Fibroblast of peridontal ligament (primary cell): ENCODE measurements around the gene PCDHB13.
"Not testable (repeated sequence)": the region's sequence is repeated elsewhere in the genome, so short reads cannot be mapped to it uniquely, and the experiment has no call there.

Experiments used
- DNase-seq: peaks from one replicate; pipeline ENCODE4 v3.0.0-alpha.2; 2010; ENCODE audit errors: extremely low read depth

Gene PCDHB13

DNA sequence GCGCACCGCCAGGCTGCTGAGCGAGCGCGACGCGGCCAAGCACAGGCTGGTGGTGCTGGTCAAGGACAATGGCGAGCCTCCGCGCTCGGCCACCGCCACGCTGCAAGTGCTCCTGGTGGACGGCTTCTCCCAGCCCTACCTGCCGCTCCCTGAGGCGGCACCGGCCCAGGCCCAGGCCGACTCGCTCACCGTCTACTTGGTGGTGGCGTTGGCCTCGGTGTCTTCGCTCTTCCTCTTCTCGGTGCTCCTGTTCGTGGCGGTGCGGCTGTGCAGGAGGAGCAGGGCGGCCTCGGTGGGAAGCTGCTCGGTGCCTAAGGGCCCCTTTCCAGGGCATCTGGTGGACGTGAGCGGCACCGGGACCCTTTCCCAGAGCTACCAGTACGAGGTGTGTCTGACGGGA lies 12.1 kb upstream of the PCDHB13 start:
- not testable (repeated sequence) for DNase-seq

DNA sequence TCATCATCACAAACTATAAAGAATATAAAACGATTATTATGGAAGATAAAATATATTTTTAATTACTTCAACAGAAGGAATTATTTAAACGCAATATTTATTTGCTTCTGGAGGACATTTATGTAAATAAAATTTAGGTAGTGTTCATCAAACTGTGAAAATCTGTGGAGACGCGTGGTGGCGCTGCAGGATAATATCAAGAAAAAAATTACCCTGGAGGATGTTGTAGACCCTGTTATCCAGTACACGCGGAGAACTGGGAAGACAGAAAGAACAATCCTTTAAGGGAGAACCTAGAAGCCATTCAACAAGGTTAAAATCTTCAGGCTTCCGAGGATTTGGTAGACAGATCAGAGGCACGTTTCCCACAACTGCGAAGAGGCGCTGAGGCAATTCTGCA lies 5.2 kb upstream of the PCDHB13 start, which contains the start of gene PCDHB12:
PCDHB12 (plus strand) TSS at position 242 of the 400 bp plus-strand sequence. CDS start 189 bp downstream, outside the sequence.
- no peak for DNase-seq

DNA sequence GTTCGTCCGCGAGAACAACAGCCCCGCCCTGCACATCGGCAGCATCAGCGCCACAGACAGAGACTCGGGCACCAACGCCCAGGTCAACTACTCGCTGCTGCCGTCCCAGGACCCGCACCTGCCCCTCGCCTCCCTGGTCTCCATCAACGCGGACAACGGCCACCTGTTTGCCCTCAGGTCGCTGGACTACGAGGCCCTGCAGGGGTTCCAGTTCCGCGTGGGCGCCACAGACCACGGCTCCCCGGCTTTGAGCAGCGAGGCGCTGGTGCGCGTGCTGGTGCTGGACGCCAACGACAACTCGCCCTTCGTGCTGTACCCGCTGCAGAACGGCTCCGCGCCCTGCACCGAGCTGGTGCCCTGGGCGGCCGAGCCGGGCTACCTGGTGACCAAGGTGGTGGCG lies 3.4 kb upstream of the PCDHB13 start:
- not testable (repeated sequence) for DNase-seq

DNA sequence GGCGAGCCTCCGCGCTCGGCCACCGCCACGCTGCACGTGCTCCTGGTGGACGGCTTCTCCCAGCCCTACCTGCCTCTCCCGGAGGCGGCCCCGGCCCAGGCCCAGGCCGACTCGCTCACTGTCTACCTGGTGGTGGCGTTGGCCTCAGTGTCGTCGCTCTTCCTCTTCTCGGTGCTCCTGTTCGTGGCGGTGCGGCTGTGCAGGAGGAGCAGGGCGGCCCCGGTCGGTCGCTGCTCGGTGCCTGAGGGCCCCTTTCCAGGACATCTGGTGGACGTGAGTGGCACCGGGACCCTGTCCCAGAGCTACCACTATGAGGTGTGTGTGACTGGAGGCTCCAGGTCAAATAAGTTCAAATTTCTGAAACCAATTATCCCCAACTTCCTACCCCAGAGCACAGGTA lies 2.9 kb upstream of the PCDHB13 start:
- DNase-seq, result not testable (repeated sequence)

DNA sequence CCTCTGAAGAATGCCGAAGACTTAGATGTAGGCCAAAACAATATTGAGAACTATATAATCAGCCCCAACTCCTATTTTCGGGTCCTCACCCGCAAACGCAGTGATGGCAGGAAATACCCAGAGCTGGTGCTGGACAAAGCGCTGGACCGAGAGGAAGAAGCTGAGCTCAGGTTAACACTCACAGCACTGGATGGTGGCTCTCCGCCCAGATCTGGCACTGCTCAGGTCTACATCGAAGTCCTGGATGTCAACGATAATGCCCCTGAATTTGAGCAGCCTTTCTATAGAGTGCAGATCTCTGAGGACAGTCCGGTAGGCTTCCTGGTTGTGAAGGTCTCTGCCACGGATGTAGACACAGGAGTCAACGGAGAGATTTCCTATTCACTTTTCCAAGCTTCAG lies 864 bp downstream of the PCDHB13 start:
- DNase-seq, result not testable (repeated sequence)

DNA sequence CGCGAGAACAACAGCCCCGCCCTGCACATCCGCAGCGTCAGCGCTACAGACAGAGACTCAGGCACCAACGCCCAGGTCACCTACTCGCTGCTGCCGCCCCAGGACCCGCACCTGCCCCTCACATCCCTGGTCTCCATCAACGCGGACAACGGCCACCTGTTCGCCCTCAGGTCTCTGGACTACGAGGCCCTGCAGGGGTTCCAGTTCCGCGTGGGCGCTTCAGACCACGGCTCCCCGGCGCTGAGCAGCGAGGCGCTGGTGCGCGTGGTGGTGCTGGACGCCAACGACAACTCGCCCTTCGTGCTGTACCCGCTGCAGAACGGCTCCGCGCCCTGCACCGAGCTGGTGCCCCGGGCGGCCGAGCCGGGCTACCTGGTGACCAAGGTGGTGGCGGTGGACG lies 1.8 kb downstream of the PCDHB13 start:
- DNase-seq, result not testable (repeated sequence)

DNA sequence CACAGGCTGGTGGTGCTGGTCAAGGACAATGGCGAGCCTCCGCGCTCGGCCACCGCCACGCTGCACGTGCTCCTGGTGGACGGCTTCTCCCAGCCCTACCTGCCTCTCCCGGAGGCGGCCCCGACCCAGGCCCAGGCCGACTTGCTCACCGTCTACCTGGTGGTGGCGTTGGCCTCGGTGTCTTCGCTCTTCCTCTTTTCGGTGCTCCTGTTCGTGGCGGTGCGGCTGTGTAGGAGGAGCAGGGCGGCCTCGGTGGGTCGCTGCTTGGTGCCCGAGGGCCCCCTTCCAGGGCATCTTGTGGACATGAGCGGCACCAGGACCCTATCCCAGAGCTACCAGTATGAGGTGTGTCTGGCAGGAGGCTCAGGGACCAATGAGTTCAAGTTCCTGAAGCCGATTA lies 2.3 kb downstream of the PCDHB13 start:
- not testable (repeated sequence) for DNase-seq

DNA sequence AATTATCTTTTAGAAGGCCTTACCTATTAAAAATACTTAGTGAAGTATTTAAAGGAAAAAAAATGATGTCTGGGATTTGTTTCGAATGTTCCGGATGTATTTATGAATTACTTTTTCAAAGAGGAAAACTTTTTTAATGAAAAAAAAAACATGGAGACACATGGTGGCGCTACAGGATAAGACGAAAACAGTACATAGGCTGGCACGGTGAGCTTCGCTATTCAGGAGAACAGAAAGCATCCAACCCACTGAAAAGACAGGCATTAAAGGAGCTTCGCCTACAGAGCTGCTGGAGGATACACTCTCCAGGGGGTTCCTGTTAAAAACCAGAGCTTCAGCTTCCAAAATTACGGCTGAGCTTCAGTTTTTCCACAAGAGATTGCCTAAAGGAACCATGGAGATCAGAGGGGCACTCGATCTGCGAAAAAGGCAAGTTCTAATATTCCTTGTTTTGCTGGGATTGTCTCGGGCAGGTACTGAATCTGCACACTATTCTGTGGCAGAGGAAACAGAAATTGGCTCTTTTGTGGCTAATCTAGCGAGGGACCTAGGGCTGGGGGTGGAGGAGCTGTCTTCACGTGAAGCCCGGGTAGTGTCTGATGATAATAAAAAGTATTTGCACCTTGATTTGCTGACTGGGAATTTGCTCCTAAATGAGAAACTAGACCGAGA lies 9.5 kb downstream of the PCDHB13 start, which contains the start of gene PCDHB14:
PCDHB14 (plus strand) TSS at position 232 of the 672 bp plus-strand sequence; CDS start at position 395, 163 bp downstream.
- DNase-seq, result peak; percentile 45

DNA sequence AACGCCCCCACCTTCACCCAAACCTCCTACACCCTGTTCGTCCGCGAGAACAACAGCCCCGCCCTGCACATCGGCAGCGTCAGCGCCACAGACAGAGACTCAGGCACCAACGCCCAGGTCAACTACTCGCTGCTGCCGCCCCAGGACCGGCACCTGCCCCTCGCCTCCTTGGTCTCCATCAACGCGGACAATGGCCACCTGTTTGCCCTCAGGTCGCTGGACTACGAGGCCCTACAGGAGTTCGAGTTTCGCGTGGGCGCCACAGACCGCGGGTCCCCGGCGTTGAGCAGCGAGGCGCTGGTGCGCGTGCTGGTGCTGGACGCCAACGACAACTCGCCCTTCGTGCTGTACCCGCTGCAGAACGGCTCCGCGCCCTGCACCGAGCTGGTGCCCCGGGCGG lies 11.1 kb downstream of the PCDHB13 start:
- DNase-seq, result not testable (repeated sequence)

DNA sequence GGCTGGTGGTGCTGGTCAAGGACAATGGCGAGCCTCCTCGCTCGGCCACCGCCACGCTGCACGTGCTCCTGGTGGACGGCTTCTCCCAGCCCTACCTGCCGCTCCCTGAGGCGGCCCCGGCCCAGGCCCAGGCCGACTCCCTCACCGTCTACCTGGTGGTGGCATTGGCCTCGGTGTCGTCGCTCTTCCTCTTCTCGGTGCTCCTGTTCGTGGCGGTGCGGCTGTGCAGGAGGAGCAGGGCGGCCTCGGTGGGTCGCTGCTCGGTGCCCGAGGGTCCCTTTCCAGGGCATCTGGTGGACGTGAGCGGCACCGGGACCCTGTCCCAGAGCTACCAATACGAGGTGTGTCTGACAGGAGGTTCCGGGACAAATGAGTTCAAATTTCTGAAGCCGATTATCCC lies 11.7 kb downstream of the PCDHB13 start:
- not testable (repeated sequence) for DNase-seq

DNA sequence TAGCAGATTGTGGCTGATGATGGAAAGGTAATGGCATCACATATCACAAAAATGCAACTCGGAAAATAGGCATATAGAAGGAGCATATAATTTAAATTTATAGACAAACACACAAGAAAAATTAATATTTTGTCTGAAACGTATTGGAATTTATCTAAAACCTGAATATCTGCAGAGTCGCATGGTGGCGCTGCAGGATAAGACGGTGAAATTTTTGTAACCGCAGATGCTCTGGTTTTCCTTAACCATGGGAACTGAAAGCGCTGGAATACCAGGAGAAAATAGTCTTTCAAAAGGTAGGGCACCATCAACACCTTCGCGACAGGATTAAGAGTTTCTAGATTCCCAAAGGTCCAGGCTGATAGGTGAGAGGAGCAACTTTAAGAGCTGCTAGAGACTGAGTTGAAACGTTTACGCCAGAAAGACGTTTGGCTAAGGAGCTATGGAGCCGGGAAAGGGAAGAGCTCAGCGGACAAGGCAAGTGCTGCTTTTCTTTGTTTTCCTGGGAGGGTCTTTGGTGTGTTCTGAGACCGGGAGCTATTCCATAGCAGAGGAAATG lies 20.5 kb downstream of the PCDHB13 start:
- peak; percentile 7 for DNase-seq

DNA sequence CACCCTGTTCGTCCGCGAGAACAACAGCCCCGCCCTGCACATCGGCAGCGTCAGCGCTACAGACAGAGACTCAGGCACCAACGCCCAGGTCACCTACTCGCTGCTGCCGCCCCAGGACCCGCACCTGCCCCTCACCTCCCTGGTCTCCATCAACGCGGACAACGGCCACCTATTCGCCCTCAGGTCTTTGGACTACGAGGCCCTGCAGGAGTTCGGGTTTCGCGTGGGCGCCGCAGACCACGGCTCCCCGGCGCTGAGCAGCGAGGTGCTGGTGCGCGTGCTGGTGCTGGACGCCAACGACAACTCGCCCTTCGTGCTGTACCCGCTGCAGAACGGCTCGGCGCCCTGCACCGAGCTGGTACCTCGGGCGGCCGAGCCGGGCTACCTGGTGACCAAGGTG lies 22.2 kb downstream of the PCDHB13 start:
- not testable (repeated sequence) for DNase-seq

DNA sequence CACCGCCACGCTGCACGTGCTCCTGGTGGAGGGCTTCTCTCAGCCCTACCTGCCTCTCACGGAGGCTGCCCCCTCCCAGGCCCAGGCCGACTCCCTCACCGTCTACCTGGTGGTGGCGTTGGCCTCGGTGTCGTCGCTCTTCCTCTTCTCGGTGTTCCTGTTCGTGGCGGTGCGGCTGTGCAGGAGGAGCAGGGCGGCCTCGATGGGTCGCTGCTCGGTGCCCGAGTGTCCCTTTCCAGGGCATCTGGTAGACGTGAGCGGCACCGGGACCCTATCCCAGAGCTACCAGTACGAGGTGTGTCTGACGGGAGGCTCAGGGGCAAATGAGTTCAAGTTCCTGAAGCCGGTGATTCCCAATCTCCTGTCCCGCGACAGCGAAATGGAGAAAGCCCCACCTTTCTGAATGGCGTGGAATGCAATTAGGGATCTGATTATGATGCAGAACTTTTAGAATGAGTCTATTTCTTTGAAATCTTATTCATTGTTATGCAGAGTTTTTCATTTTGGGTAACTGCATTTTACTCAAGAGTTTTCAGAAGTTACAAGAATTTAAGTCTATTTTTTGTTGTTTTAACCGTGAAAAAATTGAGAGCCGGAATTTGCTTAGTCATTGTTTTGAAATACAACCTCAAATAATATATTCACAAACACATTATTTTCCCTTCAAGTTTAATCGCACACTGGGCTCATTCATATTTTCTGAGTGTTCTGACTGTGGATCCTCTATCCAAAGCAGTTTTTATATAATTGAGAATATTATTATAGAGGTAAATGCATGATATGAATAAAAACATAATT lies 23.0 kb downstream of the PCDHB13 start:
- DNase-seq, result no peak

DNA sequence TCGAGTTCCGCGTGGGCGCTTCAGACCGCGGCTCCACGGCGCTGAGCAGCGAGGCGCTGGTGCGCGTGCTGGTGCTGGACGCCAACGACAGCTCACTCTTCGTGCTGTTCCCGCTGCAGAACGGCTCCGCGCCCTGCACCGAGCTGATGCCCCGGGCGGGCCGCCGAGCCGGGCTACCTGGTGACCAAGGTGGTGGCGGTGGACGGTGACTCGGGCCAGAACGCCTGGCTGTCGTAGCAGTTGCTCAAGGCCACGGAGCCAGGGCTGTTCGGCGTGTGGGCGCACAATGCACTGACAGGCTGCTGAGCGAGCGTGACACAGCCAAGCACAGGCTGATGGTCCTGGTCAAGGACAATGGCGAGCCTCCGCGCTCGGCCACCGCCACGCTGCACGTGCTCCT lies 27.8 kb downstream of the PCDHB13 start:
- DNase-seq, result no peak

DNA sequence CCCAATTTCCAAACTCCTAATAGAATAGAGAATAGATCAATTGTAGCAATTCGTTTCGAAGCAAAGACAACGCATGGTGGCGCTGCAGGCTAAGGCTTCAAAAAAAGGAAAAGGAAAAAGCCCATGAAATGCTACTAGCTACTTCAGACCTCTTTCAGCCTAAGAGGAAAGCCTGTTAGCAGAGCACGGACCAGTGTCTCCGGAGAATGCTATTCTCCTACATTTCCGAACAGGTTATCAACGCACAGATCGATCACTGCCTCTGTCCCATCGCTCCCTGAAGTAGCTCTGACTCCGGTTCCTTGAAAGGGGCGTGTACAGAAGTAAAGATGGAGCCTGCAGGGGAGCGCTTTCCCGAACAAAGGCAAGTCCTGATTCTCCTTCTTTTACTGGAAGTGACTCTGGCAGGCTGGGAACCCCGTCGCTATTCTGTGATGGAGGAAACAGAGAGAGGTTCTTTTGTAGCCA lies 31.6 kb downstream of the PCDHB13 start, which contains the start of gene PCDHB15:
PCDHB15 (plus strand) TSS at position 146 of the 468 bp plus-strand sequence; CDS start at position 330, 184 bp downstream.
- peak; percentile 4 for DNase-seq

DNA sequence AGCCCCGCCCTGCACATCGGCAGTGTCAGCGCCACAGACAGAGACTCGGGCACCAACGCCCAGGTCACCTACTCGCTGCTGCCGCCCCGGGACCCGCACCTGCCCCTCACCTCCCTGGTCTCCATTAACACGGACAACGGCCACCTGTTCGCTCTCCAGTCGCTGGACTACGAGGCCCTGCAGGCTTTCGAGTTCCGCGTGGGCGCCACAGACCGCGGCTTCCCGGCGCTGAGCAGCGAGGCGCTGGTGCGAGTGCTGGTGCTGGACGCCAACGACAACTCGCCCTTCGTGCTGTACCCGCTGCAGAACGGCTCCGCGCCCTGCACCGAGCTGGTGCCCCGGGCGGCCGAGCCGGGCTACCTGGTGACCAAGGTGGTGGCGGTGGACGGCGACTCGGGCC lies 33.3 kb downstream of the PCDHB13 start:
- DNase-seq, result not testable (repeated sequence)

DNA sequence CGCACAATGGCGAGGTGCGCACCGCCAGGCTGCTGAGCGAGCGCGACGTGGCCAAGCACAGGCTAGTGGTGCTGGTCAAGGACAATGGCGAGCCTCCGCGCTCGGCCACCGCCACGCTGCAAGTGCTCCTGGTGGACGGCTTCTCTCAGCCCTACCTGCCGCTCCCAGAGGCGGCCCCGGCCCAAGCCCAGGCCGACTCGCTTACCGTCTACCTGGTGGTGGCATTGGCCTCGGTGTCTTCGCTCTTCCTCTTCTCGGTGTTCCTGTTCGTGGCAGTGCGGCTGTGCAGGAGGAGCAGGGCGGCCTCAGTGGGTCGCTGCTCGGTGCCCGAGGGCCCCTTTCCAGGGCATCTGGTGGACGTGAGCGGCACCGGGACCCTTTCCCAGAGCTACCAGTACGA lies 33.7 kb downstream of the PCDHB13 start:
- not testable (repeated sequence) for DNase-seq

DNA sequence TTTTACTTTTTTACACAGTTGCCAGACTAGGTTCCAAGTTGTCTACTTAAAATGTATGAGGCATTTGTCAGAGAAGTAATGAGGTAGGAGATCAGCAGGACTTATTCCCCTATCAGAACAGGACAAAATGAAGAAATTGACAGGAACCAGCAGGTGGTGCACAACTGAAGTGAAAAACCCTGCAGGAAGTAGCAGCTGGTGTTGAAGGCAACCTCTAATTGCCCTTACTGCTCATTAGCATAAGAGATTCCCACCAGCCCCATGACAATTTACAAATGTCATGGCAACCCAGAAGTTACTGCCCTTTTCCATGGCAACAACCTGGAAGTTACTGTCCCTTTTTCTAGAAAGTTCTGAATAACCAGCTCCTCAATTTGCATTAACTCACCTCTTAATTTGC lies 36.9 kb downstream of the PCDHB13 start:
- DNase-seq, result no peak

DNA sequence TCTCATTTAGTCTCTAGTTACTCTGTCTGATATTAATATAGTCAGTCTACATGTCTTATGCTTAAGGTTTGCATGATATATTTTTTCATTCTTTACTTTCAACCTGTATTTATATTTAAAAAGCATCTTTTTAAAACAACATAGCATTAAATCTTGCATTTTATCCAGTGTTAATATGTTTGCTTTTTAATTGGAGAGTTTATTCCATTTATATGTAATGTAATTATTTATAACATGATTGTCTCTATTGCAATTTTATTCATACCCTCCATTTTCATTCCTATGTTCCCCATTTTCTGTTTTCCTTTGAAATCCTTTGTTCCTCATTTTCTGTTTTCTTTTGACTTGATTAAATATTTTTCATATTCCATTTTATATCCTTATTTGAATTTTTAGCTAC lies 44.7 kb downstream of the PCDHB13 start:
- DNase-seq, result no peak

DNA sequence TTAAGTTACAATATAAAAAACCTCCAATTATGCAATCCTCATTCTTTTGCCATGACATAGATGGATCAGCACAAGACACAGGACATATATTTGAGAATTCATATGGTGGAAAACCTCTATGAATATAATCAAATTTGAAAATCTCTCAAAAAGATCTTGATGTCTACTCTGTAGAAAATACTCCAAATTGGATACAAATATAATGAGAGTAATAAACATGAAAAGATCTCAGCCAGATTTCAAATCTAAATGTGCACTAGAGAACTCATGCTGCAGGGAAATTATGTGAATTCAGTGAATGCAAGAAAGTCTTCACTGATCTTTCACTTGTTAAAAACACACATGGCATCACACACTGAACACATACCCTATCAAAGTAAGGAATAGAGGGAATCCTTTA lies 45.2 kb downstream of the PCDHB13 start:
- DNase-seq, result no peak

DNA sequence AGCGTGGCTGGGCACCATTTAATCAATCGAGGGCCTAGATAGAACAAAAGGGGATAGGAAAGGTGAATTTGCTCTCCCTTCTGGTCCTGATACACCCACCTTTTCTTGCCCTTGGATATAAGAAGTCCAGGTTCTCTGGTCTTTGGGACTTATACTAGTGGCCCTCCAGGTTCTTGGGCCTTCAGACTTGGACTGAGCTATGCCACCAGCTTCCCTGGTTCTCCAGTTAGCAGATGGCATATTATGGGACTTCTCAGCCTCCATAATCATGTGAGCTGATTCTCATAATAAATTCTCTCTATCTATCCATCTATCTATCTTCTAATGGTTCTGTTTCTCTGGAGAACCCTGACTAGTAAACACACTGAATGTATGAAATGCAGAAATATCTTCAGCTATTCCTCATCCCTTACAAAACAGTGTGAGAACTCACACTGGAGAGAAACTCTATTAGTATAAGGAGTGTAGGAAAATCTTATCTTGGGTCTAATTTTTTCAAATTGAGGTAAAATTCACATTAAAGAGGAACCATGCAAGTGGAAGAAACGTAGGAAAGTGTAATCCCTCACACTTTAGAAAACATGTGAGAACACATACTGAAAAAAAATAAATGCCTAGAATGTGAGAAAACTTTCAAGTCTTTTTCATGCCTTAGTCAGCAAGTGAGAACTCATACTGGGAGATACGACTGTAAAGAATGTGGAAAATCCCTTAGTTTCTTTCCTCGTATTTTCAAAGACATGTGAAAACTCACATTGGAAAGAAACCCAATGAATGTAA lies 46.9 kb downstream of the PCDHB13 start:
- peak; percentile 17 for DNase-seq

DNA sequence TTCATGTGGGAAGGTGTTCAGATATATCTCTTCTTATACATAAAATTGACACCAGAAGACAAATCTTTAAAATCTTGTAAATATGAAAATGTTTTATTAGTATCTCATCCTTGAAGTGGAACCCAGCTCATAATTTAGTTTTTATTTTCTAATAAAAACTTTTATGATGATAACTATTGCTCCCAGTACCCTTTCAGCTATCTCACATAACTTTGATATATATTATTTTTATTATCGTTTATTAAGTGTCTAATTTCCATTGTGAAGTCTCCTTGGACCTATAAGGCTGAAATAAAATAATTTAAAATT lies 47.5 kb downstream of the PCDHB13 start:
- no peak for DNase-seq
